K562 (cell line): ENCODE results near the gene USP14. TPM values are rescaled to one million over a fixed set of nuclear protein-coding genes. Genes with fewer than 3 reads are reported as not detected.

Experiments
- ATAC-seq: fragments of 200-7000 bp; cut with Tn5 transposase; 3 replicates; pipeline ENCODE4 v1.9.1; 2020; ENCODE audit warnings: moderate library complexity
- BruUV-seq: library from RNA; stranded (reverse); fragments of 400-500 nt; replicated peaks from 2 replicates; lab custom pipeline; 2021; lab: Mats Ljungman, UMichigan
- CTCF ChIA-PET: fragments of 300-600 bp; formaldehyde crosslinking; extraction: SDS; loops from one replicate; lab custom pipeline; 2021; ENCODE audit warnings: low intra/inter-chr PET ratio; lab: Yijun Ruan, JAX
- POLR2A ChIA-PET: fragments of 300-600, 350-650 bp; sonication (Branson Sonifier 250); formaldehyde crosslinking; extraction: SDS; loops from one replicate; lab custom pipeline; 2021; ENCODE audit warnings: antibody characterized with exemption, inconsistent platforms; lab: Yijun Ruan, JAX
- DNase-seq, 4 experiments: peaks; one replicate each; pipeline versions ENCODE4 v3.0.0 to v3.0.0-alpha.2; 2011 to 2018; ENCODE audit warnings: low spot score in 3 of 4, mixed read lengths in 3 of 4; ENCODE audit errors: extremely low read depth in 1 of 4
- FAIRE-seq: peaks from 2 replicates; lab custom pipeline; 2011; peaks lifted over from hg19 to GRCh38; lab: Jason Lieb, UNC
- H2AFZ ChIP-seq: 2 replicates; pipeline ENCODE4 v1.6.0; 2011; ENCODE audit warnings: low read depth, low read length, control low read depth, inconsistent platforms
- H3K27ac ChIP-seq: fragments of 200-600 bp; 3 replicates; pipeline ENCODE4 v1.8.0; 2011; ENCODE audit warnings: low read depth, mild to moderate bottlenecking, control low read depth, inconsistent platforms, low read length, moderate library complexity, mixed read lengths; ENCODE audit errors: extremely low read depth
- H3K27me3 ChIP-seq, 2 experiments: fragments of 300-600 bp in 1 of 2; 2 replicates in 1 of 2; 3 replicates in 1 of 2; pipeline versions ENCODE4 v1.6.0 to v1.8.0; 2011; ENCODE audit warnings: inconsistent platforms in 2 of 2, low read length in 2 of 2, mild to moderate bottlenecking in 1 of 2, mixed read lengths in 1 of 2, moderate library complexity in 1 of 2; ENCODE audit not compliant: control insufficient read depth in 2 of 2, insufficient read depth in 2 of 2
- H3K36me3 ChIP-seq: fragments of 300-600 bp; 3 replicates; pipeline ENCODE4 v1.8.0; 2011; ENCODE audit warnings: mild to moderate bottlenecking, low read length, inconsistent platforms; ENCODE audit not compliant: control insufficient read depth, insufficient read depth
- H3K4me1 ChIP-seq, 2 experiments: fragments of 200-600 bp in 1 of 2; replicated peaks in 1 of 2; 2 replicates in 1 of 2; 3 replicates in 1 of 2; pipeline versions ENCODE4 v1.5.1 to v1.8.0; 2011; ENCODE audit warnings: inconsistent platforms in 2 of 2, low read length in 2 of 2, mild to moderate bottlenecking in 1 of 2, mixed read lengths in 1 of 2, moderate library complexity in 1 of 2; ENCODE audit not compliant: control insufficient read depth in 2 of 2, insufficient read depth in 2 of 2
- H3K4me2 ChIP-seq: 2 replicates; pipeline ENCODE4 v1.6.1; 2011; ENCODE audit warnings: low read length, control low read depth, inconsistent platforms, mixed read lengths; ENCODE audit not compliant: insufficient read depth
- H3K4me3 ChIP-seq: fragments of 200-600 bp; sonication (generic), shearing (Covaris generic); 2 replicates; pipeline ENCODE4 v1.5.1; 2016; ENCODE audit warnings: control low read depth, inconsistent platforms
- H3K79me2 ChIP-seq: fragments of 200-600 bp; 3 replicates; pipeline ENCODE4 v1.8.0; 2011; ENCODE audit warnings: low read length, inconsistent platforms; ENCODE audit not compliant: control insufficient read depth, insufficient read depth
- H3K9ac ChIP-seq, 2 experiments: 2 replicates each; pipeline versions ENCODE4 v1.6.0 to v1.6.1; 2011; ENCODE audit warnings: low read depth in 2 of 2, low read length in 2 of 2, control low read depth in 1 of 2, inconsistent platforms in 1 of 2, mild to moderate bottlenecking in 1 of 2, mixed read lengths in 1 of 2; ENCODE audit not compliant: insufficient read depth in 1 of 2
- H3K9me1 ChIP-seq: one replicate; pipeline ENCODE4 v1.6.0; 2011; ENCODE audit warnings: inconsistent platforms, mild to moderate bottlenecking, low read length, moderate library complexity; ENCODE audit not compliant: control insufficient read depth, insufficient read depth
- H3K9me3 ChIP-seq: replicated peaks from 2 replicates; pipeline ENCODE4 v1.5.1; 2011; ENCODE audit warnings: low read depth, low read length, inconsistent platforms; ENCODE audit not compliant: control insufficient read depth, insufficient read depth
- H4K20me1 ChIP-seq: replicated peaks from 2 replicates; pipeline ENCODE4 v1.6.1; 2011; ENCODE audit warnings: low read length, inconsistent platforms, mixed read lengths; ENCODE audit not compliant: control insufficient read depth, insufficient read depth
- CHD1 ChIP-seq: fragments of 200-600 bp; sonication (generic); IDR thresholded peaks from one replicate; pipeline ENCODE4 v1.6.1; 2012; ENCODE audit warnings: mild to moderate bottlenecking, moderate library complexity, low read length, inconsistent platforms
- DIDO1 ChIP-seq: fragments of 450-650 bp; IDR thresholded peaks from 2 replicates; pipeline ENCODE4 v1.6.1; 2016; ENCODE audit warnings: low read depth, missing biosample characterization, missing genetic modification characterization
- MGA ChIP-seq: fragments of 450-650 bp; IDR thresholded peaks from 2 replicates; pipeline ENCODE4 v1.6.1; 2016; ENCODE audit warnings: mild to moderate bottlenecking, moderate library complexity
- STAG1 ChIP-seq: sonication (generic); formaldehyde crosslinking; IDR thresholded peaks from 2 replicates; pipeline ENCODE4 v1.5.0; 2020; ENCODE audit warnings: missing genetic modification reagents, borderline replicate concordance
- USF1 ChIP-seq: sonication (generic); formaldehyde crosslinking; IDR thresholded peaks from 2 replicates; pipeline ENCODE4 v1.9.0; 2022; ENCODE audit warnings: mild to moderate bottlenecking, missing genetic modification reagents
- ZNF511 ChIP-seq: sonication (generic); formaldehyde crosslinking; IDR thresholded peaks from 2 replicates; pipeline ENCODE4 v1.8.0; 2022; ENCODE audit warnings: mild to moderate bottlenecking, missing genetic modification reagents
- ZNF639 ChIP-seq, 2 experiments: fragments of 200-800 bp in 1 of 2; sonication (Bioruptor generic) in 1 of 2; sonication (generic) in 1 of 2; formaldehyde crosslinking in 1 of 2; IDR thresholded peaks in 1 of 2; conservative IDR thresholded peaks in 1 of 2; 2 replicates each; pipeline versions ENCODE4 v1.5.0 to v1.6.1; 2016 to 2020; ENCODE audit warnings: missing compliant biosample characterization in 1 of 2, missing genetic modification characterization in 1 of 2, missing genetic modification reagents in 1 of 2
- WGBS: fragments of 100-300 bp; shearing (Covaris generic); methylation state at CpG from one replicate; pipeline ENCODE4 v1.1.6; 2016; ENCODE audit warnings: low coverage, mixed read lengths; ENCODE audit not compliant: insufficient coverage; ENCODE audit errors: missing lambda C conversion rate; 5-methylcytosine and 5-hydroxymethylcytosine counted together
- in situ Hi-C: fragments of 300-500 bp; cut with MboI; formaldehyde crosslinking; loops from 4 replicates; pipeline ENCODE4 v1.15.0; 2018; ENCODE audit warnings: inconsistent platforms, mixed read lengths
- intact Hi-C: fragments of 100-400 bp; cut with micrococcal nuclease; formaldehyde crosslinking; loops from 2 replicates; pipeline ENCODE4 v1.14.2; 2022
- polyA plus RNA-seq, 8 experiments: library from polyadenylated mRNA; depleted of rRNA in 4 of 8; stranded (reverse) in 5 of 8; unstranded in 3 of 8; fragments of >200 nt; fragmentation: Nextera tagmentation in 2 of 8; fragmentation: Illumina TruSeq in 1 of 8; extraction: Ambion mirVana in 2 of 8; extraction: Trizol in 1 of 8; gene quantifications; 2 replicates each; pipeline versions ENCODE4 v1.2.1 to v1.2.3, GENCODE V29; 2011 to 2014; ENCODE audit warnings: inconsistent platforms in 1 of 8, missing spikeins in 1 of 8
- total RNA-seq, 7 experiments: library from RNA; depleted of rRNA in 6 of 7; stranded (reverse); fragments of >200 nt in 6 of 7; fragmentation: Illumina TruSeq in 2 of 7; extraction: Trizol in 2 of 7; gene quantifications; 2 replicates each; pipeline versions ENCODE4 v1.2.1 to v1.2.3, GENCODE V29; 2011 to 2021; ENCODE audit warnings: low replicate concordance in 1 of 7

The USP14 gene
- total and polyA plus RNA-seq, 9 of the 15 experiments (the other 6 are each of a cell fraction or from before 2014, with no cell fraction given), result 18.7 to 129 (median 40.3) TPM

GRCh38 chr18:192801-193200 is 34.4 kb downstream of the USP14 start:
- Histone ChIP-seq H3K36me3 (peaks cover 69% of the 10 kb centered on the region), H3K9me3 (no peaks in the 10 kb centered on the region), H3K27ac (no peak overlapping the region), H3K4me3 (no peak overlapping the region), H3K27me3 (no peaks in the 10 kb centered on the region), H3K4me1 (no peaks in the 10 kb centered on the region), H3K9me1 (no peaks in the 10 kb centered on the region), H3K79me2 (peaks cover 58% of the 10 kb centered on the region), H3K9ac (no peak overlapping the region), H2AFZ (no peak overlapping the region), H3K4me2 (no peak overlapping the region), H4K20me1 (no peaks in the 10 kb centered on the region)
- 93% methylated on average over 7 of the region's 7 CpGs for WGBS
- intact Hi-C loops (no loop called here), in situ Hi-C loops (no loop called here)
- ATAC-seq (no peak), DNase-seq (no peak), FAIRE-seq (no peak)
- CTCF ChIA-PET, result no interaction called here
- no TSS peak for BruUV-seq
- POLR2A ChIA-PET, result interaction anchor here (0.8 to 1.2 kb wide), 2 partner anchors 11 to 22 kb away, joined by 3 to 5 read pairs; no protein-coding TSS in a partner anchor
- TF ChIP-seq DIDO1 (no peak), CHD1 (no peak), MGA (no peak), ZNF511 (CRISPR knock-in tag) (no peak), ZNF639 (CRISPR knock-in tag; conservative IDR thresholded peaks at IDR 0.05 in 1 of 2, IDR thresholded peaks at IDR 0.05 in 1 of 2) (no peak), STAG1 (CRISPR knock-in tag) (no peak), USF1 (CRISPR knock-in tag) (no peak)
